GM23338 (cell line): ENCODE data around the gene VEGFD.

Experiments
- CREB1 ChIP-seq: fragments of 250-450 bp; sonication (Bioruptor Pico); IDR thresholded peaks from 2 replicates; pipeline ENCODE4 v1.5.0; 2020; ENCODE audit warnings: low read depth, mild to moderate bottlenecking, moderate library complexity
- EZH2 ChIP-seq: fragments of 200-600 bp; sonication (generic); IDR thresholded peaks from one replicate; pipeline ENCODE4 v1.8.0; 2017; ENCODE audit warnings: antibody characterized with exemption, mild to moderate bottlenecking, low read depth; ENCODE audit not compliant: unreplicated experiment
- EZH2phosphoT487 ChIP-seq: fragments of 200-600 bp; sonication (generic); IDR thresholded peaks from one replicate; pipeline ENCODE4 v1.8.1; 2018; ENCODE audit warnings: antibody characterized with exemption; ENCODE audit not compliant: unreplicated experiment
- NANOG ChIP-seq: IDR thresholded peaks from 2 replicates; pipeline ENCODE4 v1.6.1; 2016; ENCODE audit warnings: antibody characterized with exemption, borderline replicate concordance
- POLR2AphosphoS5 ChIP-seq: IDR thresholded peaks from 2 replicates; pipeline ENCODE4 v1.6.1; 2016; ENCODE audit warnings: antibody characterized with exemption, low read depth
- ZNF331 ChIP-seq: fragments of 250-450 bp; sonication (Bioruptor Pico); IDR thresholded peaks from 2 replicates; pipeline ENCODE4 v1.5.0; 2020; ENCODE audit warnings: low read depth, mild to moderate bottlenecking, moderate library complexity
- TF ChIP-seq, protein P1 (sequence below), 2 experiments: fragments of 200-600 bp in 1 of 2; sonication (generic) in 1 of 2; conservative IDR thresholded peaks; 2 replicates each; pipeline versions ENCODE4 v1.5.1 to v1.6.1; 2016 to 2017; ENCODE audit warnings: antibody characterized with exemption in 2 of 2, low read depth in 2 of 2, mild to moderate bottlenecking in 2 of 2, moderate library complexity in 1 of 2
- TF ChIP-seq, protein P2 (sequence below): IDR thresholded peaks from one replicate; pipeline ENCODE4 v1.6.1; 2018; ENCODE audit warnings: antibody characterized with exemption; ENCODE audit not compliant: unreplicated experiment
- TF ChIP-seq, protein P3 (sequence below): IDR thresholded peaks from 2 replicates; pipeline ENCODE4 v1.6.1; 2016; ENCODE audit warnings: antibody characterized with exemption

DNA sequence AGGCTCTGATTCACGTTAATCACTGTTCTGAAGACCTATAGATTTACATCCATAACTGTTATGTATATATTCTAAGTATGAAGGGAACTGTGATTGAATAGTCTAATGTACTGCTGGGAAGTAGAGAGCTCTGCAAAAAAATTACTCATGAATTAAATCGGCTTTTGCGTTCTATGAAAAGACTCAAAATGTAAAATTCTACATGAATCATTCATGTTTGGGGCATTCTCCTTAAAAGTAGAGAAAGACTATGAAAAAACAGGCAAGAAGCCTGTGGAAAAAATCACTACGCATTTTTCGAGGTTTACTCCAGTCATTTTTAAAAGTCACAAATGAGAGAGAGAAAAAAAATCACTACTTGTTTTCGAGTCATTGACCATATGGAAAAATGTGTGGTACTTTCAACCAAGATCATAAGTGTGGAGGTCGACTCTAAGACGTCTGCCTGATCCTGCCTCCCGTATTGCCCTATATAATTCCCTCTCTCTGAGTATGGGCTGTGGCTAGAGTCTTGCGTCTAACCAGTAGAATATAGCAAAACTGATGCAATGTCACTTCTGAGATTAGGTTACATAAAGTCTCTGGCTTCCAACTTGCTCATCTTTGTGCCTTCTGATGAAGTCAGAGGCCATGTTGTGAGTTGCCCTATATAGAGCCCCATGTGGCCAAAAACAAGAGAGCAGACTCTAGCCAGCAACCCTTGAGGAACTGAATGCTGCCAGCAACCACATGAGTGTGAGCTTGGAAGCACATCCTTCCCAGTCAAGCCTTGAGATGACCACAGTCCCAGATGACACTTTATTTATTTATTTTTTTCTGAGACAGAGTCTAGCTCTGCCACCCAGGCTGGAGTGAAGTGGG is 32.1 kb upstream of the VEGFD start:
- TF ChIP-seq, protein P1, sequence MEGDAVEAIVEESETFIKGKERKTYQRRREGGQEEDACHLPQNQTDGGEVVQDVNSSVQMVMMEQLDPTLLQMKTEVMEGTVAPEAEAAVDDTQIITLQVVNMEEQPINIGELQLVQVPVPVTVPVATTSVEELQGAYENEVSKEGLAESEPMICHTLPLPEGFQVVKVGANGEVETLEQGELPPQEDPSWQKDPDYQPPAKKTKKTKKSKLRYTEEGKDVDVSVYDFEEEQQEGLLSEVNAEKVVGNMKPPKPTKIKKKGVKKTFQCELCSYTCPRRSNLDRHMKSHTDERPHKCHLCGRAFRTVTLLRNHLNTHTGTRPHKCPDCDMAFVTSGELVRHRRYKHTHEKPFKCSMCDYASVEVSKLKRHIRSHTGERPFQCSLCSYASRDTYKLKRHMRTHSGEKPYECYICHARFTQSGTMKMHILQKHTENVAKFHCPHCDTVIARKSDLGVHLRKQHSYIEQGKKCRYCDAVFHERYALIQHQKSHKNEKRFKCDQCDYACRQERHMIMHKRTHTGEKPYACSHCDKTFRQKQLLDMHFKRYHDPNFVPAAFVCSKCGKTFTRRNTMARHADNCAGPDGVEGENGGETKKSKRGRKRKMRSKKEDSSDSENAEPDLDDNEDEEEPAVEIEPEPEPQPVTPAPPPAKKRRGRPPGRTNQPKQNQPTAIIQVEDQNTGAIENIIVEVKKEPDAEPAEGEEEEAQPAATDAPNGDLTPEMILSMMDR (conservative IDR thresholded peaks at IDR 0.05; ENCODE audit: low read depth in 2 of 2): 0 out of 4 replicates have a peak, but pooled peaks of 1 of the 2 experiments have one; percentile 2
- TF ChIP-seq POLR2AphosphoS5 (no peak), EZH2 (no peak), EZH2phosphoT487 (no peak), CREB1 (CRISPR knock-in tag) (no peak), NANOG (no peak), ZNF331 (no peak)
- TF ChIP-seq, protein P2, sequence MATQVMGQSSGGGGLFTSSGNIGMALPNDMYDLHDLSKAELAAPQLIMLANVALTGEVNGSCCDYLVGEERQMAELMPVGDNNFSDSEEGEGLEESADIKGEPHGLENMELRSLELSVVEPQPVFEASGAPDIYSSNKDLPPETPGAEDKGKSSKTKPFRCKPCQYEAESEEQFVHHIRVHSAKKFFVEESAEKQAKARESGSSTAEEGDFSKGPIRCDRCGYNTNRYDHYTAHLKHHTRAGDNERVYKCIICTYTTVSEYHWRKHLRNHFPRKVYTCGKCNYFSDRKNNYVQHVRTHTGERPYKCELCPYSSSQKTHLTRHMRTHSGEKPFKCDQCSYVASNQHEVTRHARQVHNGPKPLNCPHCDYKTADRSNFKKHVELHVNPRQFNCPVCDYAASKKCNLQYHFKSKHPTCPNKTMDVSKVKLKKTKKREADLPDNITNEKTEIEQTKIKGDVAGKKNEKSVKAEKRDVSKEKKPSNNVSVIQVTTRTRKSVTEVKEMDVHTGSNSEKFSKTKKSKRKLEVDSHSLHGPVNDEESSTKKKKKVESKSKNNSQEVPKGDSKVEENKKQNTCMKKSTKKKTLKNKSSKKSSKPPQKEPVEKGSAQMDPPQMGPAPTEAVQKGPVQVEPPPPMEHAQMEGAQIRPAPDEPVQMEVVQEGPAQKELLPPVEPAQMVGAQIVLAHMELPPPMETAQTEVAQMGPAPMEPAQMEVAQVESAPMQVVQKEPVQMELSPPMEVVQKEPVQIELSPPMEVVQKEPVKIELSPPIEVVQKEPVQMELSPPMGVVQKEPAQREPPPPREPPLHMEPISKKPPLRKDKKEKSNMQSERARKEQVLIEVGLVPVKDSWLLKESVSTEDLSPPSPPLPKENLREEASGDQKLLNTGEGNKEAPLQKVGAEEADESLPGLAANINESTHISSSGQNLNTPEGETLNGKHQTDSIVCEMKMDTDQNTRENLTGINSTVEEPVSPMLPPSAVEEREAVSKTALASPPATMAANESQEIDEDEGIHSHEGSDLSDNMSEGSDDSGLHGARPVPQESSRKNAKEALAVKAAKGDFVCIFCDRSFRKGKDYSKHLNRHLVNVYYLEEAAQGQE: no peak
- TF ChIP-seq, protein P3, sequence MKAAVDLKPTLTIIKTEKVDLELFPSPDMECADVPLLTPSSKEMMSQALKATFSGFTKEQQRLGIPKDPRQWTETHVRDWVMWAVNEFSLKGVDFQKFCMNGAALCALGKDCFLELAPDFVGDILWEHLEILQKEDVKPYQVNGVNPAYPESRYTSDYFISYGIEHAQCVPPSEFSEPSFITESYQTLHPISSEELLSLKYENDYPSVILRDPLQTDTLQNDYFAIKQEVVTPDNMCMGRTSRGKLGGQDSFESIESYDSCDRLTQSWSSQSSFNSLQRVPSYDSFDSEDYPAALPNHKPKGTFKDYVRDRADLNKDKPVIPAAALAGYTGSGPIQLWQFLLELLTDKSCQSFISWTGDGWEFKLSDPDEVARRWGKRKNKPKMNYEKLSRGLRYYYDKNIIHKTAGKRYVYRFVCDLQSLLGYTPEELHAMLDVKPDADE: no peak
